ENCODE data around the gene PIK3C2A.

- TF ChIP-seq ELF4 (IDR thresholded peaks at IDR 0.05) (no peak), L3MBTL2 (conservative IDR thresholded peaks at IDR 0.05) (peak; percentile 54), FOXA1 (IDR thresholded peaks at IDR 0.05) (no peak), TARDBP (IDR thresholded peaks at IDR 0.05) (no peak), SP1 (IDR thresholded peaks at IDR 0.05) (no peak), FOXK2 (IDR thresholded peaks at IDR 0.05) (no peak), FOXM1 (IDR thresholded peaks at IDR 0.05; ENCODE audit: borderline replicate concordance) (no peak), PKNOX1 (IDR thresholded peaks at IDR 0.05) (no peak), NFRKB (IDR thresholded peaks at IDR 0.05) (no peak), SUZ12 (IDR thresholded peaks at IDR 0.05) (no peak), HDGF (IDR thresholded peaks at IDR 0.05; ENCODE audit: borderline replicate concordance) (no peak), ZNF384 (IDR thresholded peaks at IDR 0.05) (no peak), CTBP1 (IDR thresholded peaks at IDR 0.05; ENCODE audit: borderline replicate concordance) (no peak)
Measured at GRCh38 chr11:17207317-17208256, at the start of gene PIK3C2A.

Measured in HEK293T (cell line).